ENCODE results near the gene DCLK2. TPM values are rescaled to one million over a fixed set of nuclear protein-coding genes. Genes with fewer than 3 reads are reported as not detected.

Gene DCLK2
- polyA plus RNA-seq, 1 donor from 2014 or later: 134 TPM

DNA sequence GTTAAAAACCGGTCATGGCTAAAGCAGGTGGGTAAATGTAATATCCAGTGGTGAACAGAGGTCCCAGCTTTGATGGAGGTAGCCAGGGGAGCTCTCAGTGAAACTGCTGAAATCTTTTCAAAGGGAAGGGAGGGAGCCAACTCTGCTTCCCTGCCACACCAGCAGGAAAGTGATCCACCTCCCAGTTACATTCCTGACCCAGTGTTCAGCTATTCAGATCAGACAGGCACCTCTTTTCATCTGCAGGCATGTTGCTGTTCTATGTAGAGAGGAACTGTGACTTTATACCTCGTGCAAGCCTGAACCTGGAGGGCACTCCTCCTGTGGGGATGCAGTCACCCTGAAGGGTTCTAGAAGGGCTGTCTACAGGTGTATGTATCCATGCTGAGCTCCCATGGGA, 37.6 kb downstream of the DCLK2 start:
- Histone ChIP-seq H3K36me3 (ENCODE audit: insufficient read depth, low read length) (no peaks in the 10 kb centered on the region), H3K9me2 (ENCODE audit: insufficient read depth, low read length) (no peaks in the 10 kb centered on the region)

DNA sequence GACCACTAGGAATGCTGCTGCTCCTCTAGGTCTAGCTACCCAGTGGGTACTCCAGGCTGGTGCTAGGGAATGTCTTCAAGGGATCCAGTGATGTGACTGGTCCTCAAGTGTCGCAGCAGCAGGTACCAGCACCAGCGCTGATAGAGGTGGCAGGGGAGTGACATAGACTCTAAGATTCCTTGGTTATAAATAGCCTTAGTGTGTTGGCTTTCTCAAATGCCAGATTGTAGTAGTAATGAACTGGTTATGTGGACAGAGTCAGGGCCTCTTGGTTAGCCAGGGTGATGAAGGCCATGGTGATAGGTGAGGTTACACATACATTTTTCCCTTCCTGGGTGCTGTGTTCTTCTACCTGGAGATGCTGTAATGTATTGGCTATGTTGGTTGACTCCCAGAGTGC, 38.3 kb downstream of the DCLK2 start:
- Histone ChIP-seq H4K20me1 (ENCODE audit: insufficient read depth) (no peaks in the 10 kb centered on the region), H3K36me3 (ENCODE audit: insufficient read depth, low read length) (no peaks in the 10 kb centered on the region), H3K79me2 (replicated peaks; ENCODE audit: insufficient read depth, low read length) (peaks cover 66% of the 10 kb centered on the region), H3F3A (ENCODE audit: insufficient read depth, low read length, poor library complexity, severe bottlenecking) (no peaks in the 10 kb centered on the region), H3K9me3 (ENCODE audit: low read length) (peaks cover under 1% of the 10 kb centered on the region), H3K4me2 (ENCODE audit: low read length) (no peak overlapping the region), H3K27me3 (ENCODE audit: insufficient read depth, low read depth, low read length) (no peaks in the 10 kb centered on the region), H2AFZ (ENCODE audit: low read depth, low read length) (no peak overlapping the region), H3K9ac (ENCODE audit: low read length) (no peak overlapping the region), H3K27ac (ENCODE audit: low read length) (no peak overlapping the region), H3K9me2 (ENCODE audit: insufficient read depth, low read length) (no peaks in the 10 kb centered on the region), H3K4me3 (ENCODE audit: low read length) (no peak overlapping the region)
- TF ChIP-seq MXI1 (conservative IDR thresholded peaks at IDR 0.05; ENCODE audit: poor library complexity, severe bottlenecking) (no peak), SMC3 (conservative IDR thresholded peaks at IDR 0.05; ENCODE audit: poor library complexity) (no peak), POLR2AphosphoS5 (IDR thresholded peaks at IDR 0.05) (no peak), EZH2 (IDR thresholded peaks at IDR 0.05; ENCODE audit: borderline replicate concordance, insufficient read depth, low read length, poor library complexity, severe bottlenecking) (no peak), EP300 (conservative IDR thresholded peaks at IDR 0.05; ENCODE audit: poor library complexity, severe bottlenecking) (no peak), TAF1 (IDR thresholded peaks at IDR 0.05; ENCODE audit: low read depth) (no peak), RAD21 (conservative IDR thresholded peaks at IDR 0.05) (no peak)
- TF ChIP-seq, protein P1, sequence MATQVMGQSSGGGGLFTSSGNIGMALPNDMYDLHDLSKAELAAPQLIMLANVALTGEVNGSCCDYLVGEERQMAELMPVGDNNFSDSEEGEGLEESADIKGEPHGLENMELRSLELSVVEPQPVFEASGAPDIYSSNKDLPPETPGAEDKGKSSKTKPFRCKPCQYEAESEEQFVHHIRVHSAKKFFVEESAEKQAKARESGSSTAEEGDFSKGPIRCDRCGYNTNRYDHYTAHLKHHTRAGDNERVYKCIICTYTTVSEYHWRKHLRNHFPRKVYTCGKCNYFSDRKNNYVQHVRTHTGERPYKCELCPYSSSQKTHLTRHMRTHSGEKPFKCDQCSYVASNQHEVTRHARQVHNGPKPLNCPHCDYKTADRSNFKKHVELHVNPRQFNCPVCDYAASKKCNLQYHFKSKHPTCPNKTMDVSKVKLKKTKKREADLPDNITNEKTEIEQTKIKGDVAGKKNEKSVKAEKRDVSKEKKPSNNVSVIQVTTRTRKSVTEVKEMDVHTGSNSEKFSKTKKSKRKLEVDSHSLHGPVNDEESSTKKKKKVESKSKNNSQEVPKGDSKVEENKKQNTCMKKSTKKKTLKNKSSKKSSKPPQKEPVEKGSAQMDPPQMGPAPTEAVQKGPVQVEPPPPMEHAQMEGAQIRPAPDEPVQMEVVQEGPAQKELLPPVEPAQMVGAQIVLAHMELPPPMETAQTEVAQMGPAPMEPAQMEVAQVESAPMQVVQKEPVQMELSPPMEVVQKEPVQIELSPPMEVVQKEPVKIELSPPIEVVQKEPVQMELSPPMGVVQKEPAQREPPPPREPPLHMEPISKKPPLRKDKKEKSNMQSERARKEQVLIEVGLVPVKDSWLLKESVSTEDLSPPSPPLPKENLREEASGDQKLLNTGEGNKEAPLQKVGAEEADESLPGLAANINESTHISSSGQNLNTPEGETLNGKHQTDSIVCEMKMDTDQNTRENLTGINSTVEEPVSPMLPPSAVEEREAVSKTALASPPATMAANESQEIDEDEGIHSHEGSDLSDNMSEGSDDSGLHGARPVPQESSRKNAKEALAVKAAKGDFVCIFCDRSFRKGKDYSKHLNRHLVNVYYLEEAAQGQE (IDR thresholded peaks at IDR 0.05; ENCODE audit: borderline replicate concordance): no peak
- TF ChIP-seq, protein P2, sequence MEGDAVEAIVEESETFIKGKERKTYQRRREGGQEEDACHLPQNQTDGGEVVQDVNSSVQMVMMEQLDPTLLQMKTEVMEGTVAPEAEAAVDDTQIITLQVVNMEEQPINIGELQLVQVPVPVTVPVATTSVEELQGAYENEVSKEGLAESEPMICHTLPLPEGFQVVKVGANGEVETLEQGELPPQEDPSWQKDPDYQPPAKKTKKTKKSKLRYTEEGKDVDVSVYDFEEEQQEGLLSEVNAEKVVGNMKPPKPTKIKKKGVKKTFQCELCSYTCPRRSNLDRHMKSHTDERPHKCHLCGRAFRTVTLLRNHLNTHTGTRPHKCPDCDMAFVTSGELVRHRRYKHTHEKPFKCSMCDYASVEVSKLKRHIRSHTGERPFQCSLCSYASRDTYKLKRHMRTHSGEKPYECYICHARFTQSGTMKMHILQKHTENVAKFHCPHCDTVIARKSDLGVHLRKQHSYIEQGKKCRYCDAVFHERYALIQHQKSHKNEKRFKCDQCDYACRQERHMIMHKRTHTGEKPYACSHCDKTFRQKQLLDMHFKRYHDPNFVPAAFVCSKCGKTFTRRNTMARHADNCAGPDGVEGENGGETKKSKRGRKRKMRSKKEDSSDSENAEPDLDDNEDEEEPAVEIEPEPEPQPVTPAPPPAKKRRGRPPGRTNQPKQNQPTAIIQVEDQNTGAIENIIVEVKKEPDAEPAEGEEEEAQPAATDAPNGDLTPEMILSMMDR (IDR thresholded peaks at IDR 0.05; ENCODE audit: poor library complexity, severe bottlenecking): no peak

More for the DNA sequence above, 37.6 kb downstream of the DCLK2 start:
- H3F3A ChIP-seq (ENCODE audit: insufficient read depth, low read length, poor library complexity, severe bottlenecking): no peaks in the 10 kb centered on the region
- H3K9ac ChIP-seq (ENCODE audit: low read length): no peak overlapping the region
- no peak overlapping the region for H3K4me2 ChIP-seq (ENCODE audit: low read length)
- no peak overlapping the region for H2AFZ ChIP-seq (ENCODE audit: low read depth, low read length)
- no peak overlapping the region for H3K4me3 ChIP-seq (ENCODE audit: low read length)
- H3K79me2 ChIP-seq (replicated peaks; ENCODE audit: insufficient read depth, low read length): peaks cover 73% of the 10 kb centered on the region
- TF ChIP-seq SMC3 (conservative IDR thresholded peaks at IDR 0.05; ENCODE audit: poor library complexity) (no peak), POLR2AphosphoS5 (IDR thresholded peaks at IDR 0.05) (no peak), RAD21 (conservative IDR thresholded peaks at IDR 0.05) (no peak), EP300 (conservative IDR thresholded peaks at IDR 0.05; ENCODE audit: poor library complexity, severe bottlenecking) (no peak), EZH2 (IDR thresholded peaks at IDR 0.05; ENCODE audit: borderline replicate concordance, insufficient read depth, low read length, poor library complexity, severe bottlenecking) (no peak), TAF1 (IDR thresholded peaks at IDR 0.05; ENCODE audit: low read depth) (no peak)
- TF ChIP-seq, protein P2 (IDR thresholded peaks at IDR 0.05; ENCODE audit: poor library complexity, severe bottlenecking): no peak
- TF ChIP-seq, protein P1 (IDR thresholded peaks at IDR 0.05; ENCODE audit: borderline replicate concordance): no peak
- no peaks in the 10 kb centered on the region for H3K9me3 ChIP-seq (ENCODE audit: low read length)
- no peaks in the 10 kb centered on the region for H4K20me1 ChIP-seq (ENCODE audit: insufficient read depth)
- H3K27me3 ChIP-seq (ENCODE audit: insufficient read depth, low read depth, low read length): no peaks in the 10 kb centered on the region
- H3K27ac ChIP-seq (ENCODE audit: low read length): no peak overlapping the region
